GM19025 (cell line): ENCODE measurements around the gene PHYHIPL.

Experiments
- ATAC-seq: cut with Tn5 transposase; IDR thresholded peaks from one replicate; pipeline ENCODE4 v1.9.1; 2021; ENCODE audit warnings: mild to moderate bottlenecking, low read depth, moderate library complexity; ENCODE audit not compliant: unreplicated experiment

Gene PHYHIPL

DNA sequence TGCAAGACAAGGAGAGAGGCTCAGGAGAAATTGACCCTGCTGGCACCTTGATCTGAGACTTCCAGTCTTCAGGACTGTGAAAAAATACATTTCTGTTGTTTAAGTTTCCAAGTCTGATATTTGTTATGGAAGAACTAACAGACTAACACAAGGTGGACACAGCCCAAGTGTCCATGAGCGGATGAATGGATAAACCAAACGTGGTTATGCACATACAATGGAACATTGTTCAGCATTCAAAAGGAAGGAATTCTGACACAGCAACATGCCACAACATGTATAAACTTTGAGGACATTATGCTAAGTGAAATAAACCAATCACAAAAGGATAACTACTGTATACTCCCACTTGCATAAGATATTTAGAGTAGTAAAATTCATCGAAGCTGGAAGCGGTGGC lies 109.4 kb downstream of the PHYHIPL start:
- no peak for ATAC-seq

DNA sequence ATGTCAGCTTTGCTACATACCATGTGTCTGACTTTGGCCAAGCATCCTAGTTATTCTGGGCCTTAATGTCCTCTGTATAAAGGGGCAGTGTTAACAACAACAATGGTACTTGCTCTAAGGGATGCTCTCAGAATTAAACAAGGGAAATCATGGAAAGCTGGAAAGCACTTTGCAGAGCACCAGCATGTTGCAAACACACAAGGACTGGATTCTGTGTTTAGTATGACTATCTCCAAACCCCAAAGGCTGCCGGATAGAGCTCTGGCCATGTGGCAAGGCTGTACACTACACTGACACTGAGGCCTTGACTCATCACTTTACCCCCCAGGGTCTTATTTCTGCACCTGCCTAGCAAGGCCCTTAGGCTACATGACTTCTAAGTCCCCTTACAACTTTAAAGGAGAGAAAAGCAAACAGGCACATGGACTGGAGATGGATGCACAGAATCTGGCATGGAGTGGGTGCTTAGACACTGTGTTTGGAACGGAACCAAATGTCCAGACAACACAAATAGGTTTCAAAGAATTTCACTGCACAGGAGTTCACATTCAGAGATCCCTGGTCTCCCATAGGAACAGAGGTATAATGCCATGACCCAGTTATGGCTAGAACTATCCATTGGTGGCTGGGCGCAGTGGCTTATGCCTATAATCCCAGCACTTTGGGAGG lies 111.3 kb downstream of the PHYHIPL start:
- ATAC-seq = no peak

DNA sequence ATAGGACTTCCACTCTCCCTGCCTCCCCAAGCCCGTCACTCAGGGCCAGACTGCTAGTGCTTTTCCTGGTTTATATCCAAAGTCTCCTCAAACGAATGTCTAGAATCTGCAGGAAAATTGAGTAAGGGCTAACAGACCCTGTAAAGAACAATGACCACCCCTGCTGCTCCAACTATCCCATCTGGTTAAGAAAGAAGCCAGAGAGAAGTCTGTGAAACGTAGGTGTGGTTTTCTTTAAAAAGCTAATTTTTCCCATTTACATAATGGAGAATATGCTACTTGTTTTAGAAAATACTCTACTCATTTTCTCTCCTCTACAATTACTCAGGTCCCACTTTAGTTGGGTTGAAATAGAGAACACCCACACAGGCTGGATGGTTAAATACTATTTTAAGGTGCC lies 113.4 kb downstream of the PHYHIPL start:
- no peak for ATAC-seq

DNA sequence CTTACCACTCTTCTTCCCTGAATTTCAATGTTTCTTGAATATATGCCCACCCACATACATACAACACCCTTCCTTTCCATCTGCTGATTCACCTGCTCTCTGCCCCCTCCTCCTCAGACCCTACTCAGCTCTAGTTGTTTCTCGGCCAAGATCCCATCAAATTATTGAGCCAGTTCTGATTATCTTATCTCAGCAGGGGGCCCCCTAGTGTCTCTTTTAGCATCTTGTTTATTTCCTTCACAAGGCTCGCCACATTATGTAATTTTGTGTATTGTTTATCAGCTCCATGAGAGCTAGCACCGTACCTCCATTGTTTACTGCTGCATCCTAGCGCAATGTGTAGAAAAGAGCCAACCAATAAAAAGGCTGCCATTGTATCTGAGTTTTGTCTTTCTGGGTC lies 114.0 kb downstream of the PHYHIPL start:
- no peak for ATAC-seq
